Left cardiac atrium (tissue), 4 donors: Measurements from ENCODE around the gene ARHGEF25. TPM values are rescaled to one million over a fixed set of nuclear protein-coding genes. Genes with fewer than 3 reads are reported as not detected.
"Not testable (repeated sequence)": the region's sequence is repeated elsewhere in the genome, so short reads cannot be mapped to it uniquely, and the experiment has no call there.

ENCODE experiments used
- ATAC-seq, 2 donors: fragments of 200-7000 bp; cut with Tn5 transposase; one replicate each; pipeline ENCODE4 v1.9.1; 2020; ENCODE audit warnings: mild to moderate bottlenecking in 2 of 2, moderate library complexity in 2 of 2
- DNase-seq: peaks from one replicate; pipeline ENCODE4 v3.0.0-alpha.2; 2020
- intact Hi-C, 2 donors: fragments of 100-400 bp; cut with DNase I; formaldehyde crosslinking; loops; one replicate each; pipeline versions ENCODE4 v1.14.1 to v1.15.1; 2022 to 2023
- long read RNA-seq: library from polyadenylated mRNA; unstranded; transcript quantifications from one replicate; pipeline ENCODE4 v2.0.0, GENCODE V29; 2021
- total RNA-seq, 2 donors: library from RNA; stranded (reverse); fragmentation: NEBNext Ultra II Directional; extraction: Animal tissue kit (Norgen Biotek cat#: 25700); gene quantifications; one replicate each; pipeline ENCODE4 v1.2.1, GENCODE V29; 2021
- donor health status: DM: no; HTN: yes; CAD: no.
- donor health status: DM: no; HTN: yes; CAD: no; lungs with severe emphysema.
- donor health status: DM: yes; HTN: yes; CAD: no.
- donor health status: Dilated cardiomyopathy.

The ARHGEF25 gene
- total RNA-seq, result 10 to 100 TPM; 13.7 to 17.3 TPM
- long read RNA-seq, partial matches to known transcripts, result 0 of 1 reads
- long read RNA-seq, other reads (novel, unspliced or antisense), result 1 of 1 reads

- intact Hi-C loops, result no loop called here
- DNase-seq (peak; percentile 83), ATAC-seq (peak; percentile 90 to 92)
Observed at GRCh38 chr12:57611108-57611826, at the start of gene ARHGEF25. Gene ARHGEF25, plus strand, starts transcription at chr12:57611435. Its CDS starts 460 bp downstream, at chr12:57611895.

- DNase-seq (no peak), ATAC-seq (no peak)
- intact Hi-C loops, result no loop called here
Observed at GRCh38 chr12:57563358-57563757, 47.9 kb upstream of the ARHGEF25 start.

- intact Hi-C loops, result no loop called here
Observed at GRCh38 chr12:57564178-57564740, 47.0 kb upstream of the ARHGEF25 start.

GRCh38 chr12:57568838-57569237 is 42.4 kb upstream of the ARHGEF25 start:
- intact Hi-C loops, result no loop called here
- DNase-seq (no peak), ATAC-seq (no peak)

More at GRCh38 chr12:57564178-57564740, 47.0 kb upstream of the ARHGEF25 start:
- ATAC-seq, result no peak
- DNase-seq, result no peak

GRCh38 chr12:57569858-57570257 is 41.4 kb upstream of the ARHGEF25 start:
- intact Hi-C loops, result no loop called here
- no peak for ATAC-seq

GRCh38 chr12:57570438-57570837 is 40.8 kb upstream of the ARHGEF25 start:
- ATAC-seq, DNase-seq, intact Hi-C loops: not testable (repeated sequence)

More at GRCh38 chr12:57569858-57570257, 41.4 kb upstream of the ARHGEF25 start:
- DNase-seq, result no peak

- DNase-seq, result no peak
- intact Hi-C loops, result no loop called here
- no peak for ATAC-seq
Observed at GRCh38 chr12:57571926-57572762, 39.1 kb upstream of the ARHGEF25 start.

- ATAC-seq (no peak), DNase-seq (no peak)
- intact Hi-C loops, result no loop called here
Observed at GRCh38 chr12:57574795-57575194, 36.4 kb upstream of the ARHGEF25 start.

GRCh38 chr12:57575771-57576612 is 35.2 kb upstream of the ARHGEF25 start:
- no peak for ATAC-seq
- intact Hi-C loops, result no loop called here
- no peak for DNase-seq

GRCh38 chr12:57576613-57577160 is 34.5 kb upstream of the ARHGEF25 start:
- intact Hi-C loops, result no loop called here
- DNase-seq, result no peak

GRCh38 chr12:57577981-57578758 is 33.1 kb upstream of the ARHGEF25 start:
- DNase-seq (no peak), ATAC-seq (no peak)
- intact Hi-C loops, result no loop called here

More at GRCh38 chr12:57576613-57577160, 34.5 kb upstream of the ARHGEF25 start:
- no peak for ATAC-seq

- DNase-seq (no peak), ATAC-seq (no peak)
- intact Hi-C loops, result no loop called here
Observed at GRCh38 chr12:57579011-57579410, 32.2 kb upstream of the ARHGEF25 start.

GRCh38 chr12:57579677-57580465 is 31.4 kb upstream of the ARHGEF25 start:
- intact Hi-C loops, result no loop called here
- DNase-seq, result no peak

GRCh38 chr12:57580466-57580795 is 30.8 kb upstream of the ARHGEF25 start:
- DNase-seq (no peak), ATAC-seq (no peak)
- intact Hi-C loops, result no loop called here

More at GRCh38 chr12:57579677-57580465, 31.4 kb upstream of the ARHGEF25 start:
- no peak for ATAC-seq

- intact Hi-C loops, result loop anchor here (2.0 kb wide), 2 partner anchors 39 to 41 kb away; no protein-coding TSS in a partner anchor
- DNase-seq (no peak), ATAC-seq (no peak)
Observed at GRCh38 chr12:57581802-57582201, 29.4 kb upstream of the ARHGEF25 start.

GRCh38 chr12:57582440-57582839 is 28.8 kb upstream of the ARHGEF25 start:
- no peak for ATAC-seq
- intact Hi-C loops, result loop anchor here (2.0 kb wide), 2 partner anchors 38 to 40 kb away; no protein-coding TSS in a partner anchor
- no peak for DNase-seq
